HS-27A (cell line): ENCODE results near the gene LDLRAD3.

Source experiments
- DNase-seq: peaks from one replicate; pipeline ENCODE4 v3.0.0-alpha.2; 2012; ENCODE audit warnings: low read depth, missing footprints

The LDLRAD3 gene

GRCh38 chr11:35962369-35963138 lies 18.7 kb downstream of the LDLRAD3 start:
- no peak for DNase-seq

GRCh38 chr11:35963911-35964310 lies 20.0 kb downstream of the LDLRAD3 start:
- no peak for DNase-seq

GRCh38 chr11:35964841-35965240 lies 21.0 kb downstream of the LDLRAD3 start:
- DNase-seq, result no peak

- DNase-seq, result no peak
These were observed 23.2 kb downstream of the LDLRAD3 start for GRCh38 chr11:35967042-35967441.

GRCh38 chr11:35968386-35969088 lies 24.7 kb downstream of the LDLRAD3 start:
- no peak for DNase-seq

- no peak for DNase-seq
These were observed 25.5 kb downstream of the LDLRAD3 start for GRCh38 chr11:35969089-35970042.

- no peak for DNase-seq
These were observed 26.6 kb downstream of the LDLRAD3 start for GRCh38 chr11:35970445-35970844.

GRCh38 chr11:35971841-35972422 lies 28.1 kb downstream of the LDLRAD3 start:
- DNase-seq, result no peak

GRCh38 chr11:35974882-35975589 lies 31.2 kb downstream of the LDLRAD3 start:
- DNase-seq, result no peak

- no peak for DNase-seq
These were observed 32.6 kb downstream of the LDLRAD3 start for GRCh38 chr11:35976434-35976833.

- DNase-seq, result no peak
These were observed 34.3 kb downstream of the LDLRAD3 start for GRCh38 chr11:35978183-35978582.

GRCh38 chr11:35978891-35979290 lies 35.0 kb downstream of the LDLRAD3 start:
- DNase-seq, result no peak

- DNase-seq, result no peak
These were observed 37.0 kb downstream of the LDLRAD3 start for GRCh38 chr11:35980686-35981390.

- no peak for DNase-seq
These were observed 37.7 kb downstream of the LDLRAD3 start for GRCh38 chr11:35981581-35981980.

GRCh38 chr11:35982061-35982460 lies 38.2 kb downstream of the LDLRAD3 start:
- DNase-seq, result no peak

GRCh38 chr11:35983981-35984380 lies 40.1 kb downstream of the LDLRAD3 start:
- no peak for DNase-seq

GRCh38 chr11:35986947-35987346 lies 43.1 kb downstream of the LDLRAD3 start:
- DNase-seq, result no peak

- no peak for DNase-seq
These were observed 46.3 kb downstream of the LDLRAD3 start for GRCh38 chr11:35990170-35990569.

- no peak for DNase-seq
These were observed 47.0 kb downstream of the LDLRAD3 start for GRCh38 chr11:35990816-35991215.

- no peak for DNase-seq
These were observed 48.7 kb downstream of the LDLRAD3 start for GRCh38 chr11:35992548-35992947.

- DNase-seq, result no peak
These were observed 50.6 kb downstream of the LDLRAD3 start for GRCh38 chr11:35994421-35994820.
